ENCODE results near the gene FURIN.
"Not testable (repeated sequence)": the region's sequence is repeated elsewhere in the genome, so short reads cannot be mapped to it uniquely, and the experiment has no call there.

Gene FURIN

GRCh38 chr15:90906181-90906849, 37.9 kb downstream of the FURIN start:
- no peak for TF ChIP-seq CTCF (IDR thresholded peaks at IDR 0.05; ENCODE audit: low read depth, low read length, poor library complexity, severe bottlenecking)
- TF ChIP-seq EZH2phosphoT487 (IDR thresholded peaks at IDR 0.05; ENCODE audit: borderline replicate concordance, low read length): no peak
- H3K4me1 ChIP-seq (ENCODE audit: control insufficient read depth, low read length): peaks cover 20% of the 10 kb centered on the region
- no peaks in the 10 kb centered on the region for H3F3A ChIP-seq (ENCODE audit: control insufficient read depth, insufficient read depth)
- H3K4me2 ChIP-seq (ENCODE audit: low read length): no peak overlapping the region
- no peak overlapping the region for H3K27ac ChIP-seq (ENCODE audit: low read depth, low read length)
- peaks cover 28% of the 10 kb centered on the region for H3K79me2 ChIP-seq (ENCODE audit: control insufficient read depth, low read length)
- H3K9me2 ChIP-seq (replicated peaks; ENCODE audit: control insufficient read depth, low read length): no peaks in the 10 kb centered on the region
- H3K9me3 ChIP-seq (ENCODE audit: control insufficient read depth, insufficient read depth, low read length): no peaks in the 10 kb centered on the region
- H4K20me1 ChIP-seq (ENCODE audit: control insufficient read depth, insufficient read depth, low read depth, low read length): no peaks in the 10 kb centered on the region
- H3K27me3 ChIP-seq (ENCODE audit: control insufficient read depth, low read length): no peaks in the 10 kb centered on the region
- no peak overlapping the region for H3K4me3 ChIP-seq (ENCODE audit: low read length)
- peaks cover 67% of the 10 kb centered on the region for H3K36me3 ChIP-seq (ENCODE audit: control insufficient read depth, low read length)

- TF ChIP-seq EZH2phosphoT487 (IDR thresholded peaks at IDR 0.05; ENCODE audit: borderline replicate concordance, low read length) (no peak), CTCF (IDR thresholded peaks at IDR 0.05; ENCODE audit: low read depth, low read length, poor library complexity, severe bottlenecking) (no peak)
- H3K36me3 ChIP-seq (ENCODE audit: control insufficient read depth, low read length): peaks cover 75% of the 10 kb centered on the region
Measured at GRCh38 chr15:90907051-90907660, 38.8 kb downstream of the FURIN start.

GRCh38 chr15:90907838-90908507, 39.6 kb downstream of the FURIN start:
- Histone ChIP-seq H3K27me3 (ENCODE audit: control insufficient read depth, low read length) (no peaks in the 10 kb centered on the region), H3F3A (ENCODE audit: control insufficient read depth, insufficient read depth) (no peaks in the 10 kb centered on the region), H3K36me3 (ENCODE audit: control insufficient read depth, low read length) (peaks cover 84% of the 10 kb centered on the region), H3K27ac (ENCODE audit: low read depth, low read length) (no peak overlapping the region), H3K4me1 (ENCODE audit: control insufficient read depth, low read length) (peaks cover 12% of the 10 kb centered on the region), H3K79me2 (ENCODE audit: control insufficient read depth, low read length) (peaks cover 23% of the 10 kb centered on the region), H3K4me2 (ENCODE audit: low read length) (no peak overlapping the region), H3K9me2 (replicated peaks; ENCODE audit: control insufficient read depth, low read length) (no peaks in the 10 kb centered on the region), H3K4me3 (ENCODE audit: low read length) (no peak overlapping the region), H3K9me3 (ENCODE audit: control insufficient read depth, insufficient read depth, low read length) (no peaks in the 10 kb centered on the region), H4K20me1 (ENCODE audit: control insufficient read depth, insufficient read depth, low read depth, low read length) (no peaks in the 10 kb centered on the region)
- TF ChIP-seq CTCF (IDR thresholded peaks at IDR 0.05; ENCODE audit: low read depth, low read length, poor library complexity, severe bottlenecking) (no peak), EZH2phosphoT487 (IDR thresholded peaks at IDR 0.05; ENCODE audit: borderline replicate concordance, low read length) (no peak)

More at GRCh38 chr15:90907051-90907660, 38.8 kb downstream of the FURIN start:
- H3K27me3 ChIP-seq (ENCODE audit: control insufficient read depth, low read length): no peaks in the 10 kb centered on the region
- no peak overlapping the region for H3K4me3 ChIP-seq (ENCODE audit: low read length)
- H4K20me1 ChIP-seq (ENCODE audit: control insufficient read depth, insufficient read depth, low read depth, low read length): no peaks in the 10 kb centered on the region
- peaks cover 12% of the 10 kb centered on the region for H3K4me1 ChIP-seq (ENCODE audit: control insufficient read depth, low read length)
- no peak overlapping the region for H3K27ac ChIP-seq (ENCODE audit: low read depth, low read length)
- no peaks in the 10 kb centered on the region for H3F3A ChIP-seq (ENCODE audit: control insufficient read depth, insufficient read depth)
- no peak overlapping the region for H3K4me2 ChIP-seq (ENCODE audit: low read length)
- H3K79me2 ChIP-seq (ENCODE audit: control insufficient read depth, low read length): peaks cover 23% of the 10 kb centered on the region
- H3K9me2 ChIP-seq (replicated peaks; ENCODE audit: control insufficient read depth, low read length): no peaks in the 10 kb centered on the region
- H3K9me3 ChIP-seq (ENCODE audit: control insufficient read depth, insufficient read depth, low read length): no peaks in the 10 kb centered on the region

- H3K9me3 ChIP-seq (ENCODE audit: control insufficient read depth, insufficient read depth, low read length); H4K20me1 ChIP-seq (ENCODE audit: control insufficient read depth, insufficient read depth, low read depth, low read length); H3K27ac ChIP-seq (ENCODE audit: low read depth, low read length); H3K27me3 ChIP-seq (ENCODE audit: control insufficient read depth, low read length); H3K9me2 ChIP-seq (replicated peaks; ENCODE audit: control insufficient read depth, low read length); H3F3A ChIP-seq (ENCODE audit: control insufficient read depth, insufficient read depth); H3K4me1 ChIP-seq (ENCODE audit: control insufficient read depth, low read length); H3K4me2 ChIP-seq (ENCODE audit: low read length); H3K4me3 ChIP-seq (ENCODE audit: low read length): not testable (repeated sequence)
- Histone ChIP-seq H3K79me2 (ENCODE audit: control insufficient read depth, low read length) (peaks cover 11% of the 10 kb centered on the region), H3K36me3 (ENCODE audit: control insufficient read depth, low read length) (peaks cover 93% of the 10 kb centered on the region)
Measured at GRCh38 chr15:90909449-90909848, 41.1 kb downstream of the FURIN start.

All from DOHH2 (cell line).